Measurements from ENCODE around the gene CCDC90B. TPM values are rescaled to one million over a fixed set of nuclear protein-coding genes. Genes with fewer than 3 reads are reported as not detected.

The CCDC90B gene
- total RNA-seq, 1 experiment from 2014 or later, result 48.9 TPM

DNA sequence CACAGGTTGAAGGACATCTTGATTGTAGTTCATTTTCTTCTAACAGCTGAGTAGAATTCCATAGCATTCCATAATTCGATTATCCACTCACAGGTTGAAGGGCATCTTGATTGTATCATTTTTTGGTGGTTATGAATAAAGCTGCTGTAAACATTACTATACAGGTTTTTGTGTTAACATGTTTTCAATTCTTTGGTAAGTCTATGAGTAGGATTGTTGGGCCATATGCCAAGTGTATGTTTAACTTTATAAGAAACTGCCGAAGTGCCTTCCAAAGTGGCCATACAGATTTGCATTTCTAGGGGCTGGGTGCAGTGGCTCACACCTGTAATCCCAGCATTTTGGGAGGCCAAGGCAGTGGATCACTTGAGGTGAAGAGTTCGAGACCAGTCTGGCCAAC lies 48.1 kb downstream of the CCDC90B start:
- Mint-ChIP-seq H3K9me3 (no peaks in the 10 kb centered on the region), H3K27me3 (ENCODE audit: low read depth) (no peaks in the 10 kb centered on the region), H3K4me3 (no peak overlapping the region), H3K27ac (no peak overlapping the region), H3K4me1 (no peaks in the 10 kb centered on the region), H3K36me3 (no peaks in the 10 kb centered on the region)
- ATAC-seq, result no peak
- TF ChIP-seq CREB1 (CRISPR knock-in tag; IDR thresholded peaks at IDR 0.05) (no peak), CREM (CRISPR knock-in tag; IDR thresholded peaks at IDR 0.05) (no peak), NR2C2 (CRISPR knock-in tag; IDR thresholded peaks at IDR 0.05) (no peak)
- TF ChIP-seq, protein P1, sequence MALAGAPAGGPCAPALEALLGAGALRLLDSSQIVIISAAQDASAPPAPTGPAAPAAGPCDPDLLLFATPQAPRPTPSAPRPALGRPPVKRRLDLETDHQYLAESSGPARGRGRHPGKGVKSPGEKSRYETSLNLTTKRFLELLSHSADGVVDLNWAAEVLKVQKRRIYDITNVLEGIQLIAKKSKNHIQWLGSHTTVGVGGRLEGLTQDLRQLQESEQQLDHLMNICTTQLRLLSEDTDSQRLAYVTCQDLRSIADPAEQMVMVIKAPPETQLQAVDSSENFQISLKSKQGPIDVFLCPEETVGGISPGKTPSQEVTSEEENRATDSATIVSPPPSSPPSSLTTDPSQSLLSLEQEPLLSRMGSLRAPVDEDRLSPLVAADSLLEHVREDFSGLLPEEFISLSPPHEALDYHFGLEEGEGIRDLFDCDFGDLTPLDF (CRISPR knock-in tag; IDR thresholded peaks at IDR 0.05), result no peak
- TF ChIP-seq, protein P2, sequence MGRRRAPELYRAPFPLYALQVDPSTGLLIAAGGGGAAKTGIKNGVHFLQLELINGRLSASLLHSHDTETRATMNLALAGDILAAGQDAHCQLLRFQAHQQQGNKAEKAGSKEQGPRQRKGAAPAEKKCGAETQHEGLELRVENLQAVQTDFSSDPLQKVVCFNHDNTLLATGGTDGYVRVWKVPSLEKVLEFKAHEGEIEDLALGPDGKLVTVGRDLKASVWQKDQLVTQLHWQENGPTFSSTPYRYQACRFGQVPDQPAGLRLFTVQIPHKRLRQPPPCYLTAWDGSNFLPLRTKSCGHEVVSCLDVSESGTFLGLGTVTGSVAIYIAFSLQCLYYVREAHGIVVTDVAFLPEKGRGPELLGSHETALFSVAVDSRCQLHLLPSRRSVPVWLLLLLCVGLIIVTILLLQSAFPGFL (CRISPR knock-in tag; IDR thresholded peaks at IDR 0.05; ENCODE audit: borderline replicate concordance), result no peak
- ChIA-PET CTCF (no interaction called here), POLR2A (no interaction called here)
- no peak for DNase-seq (ENCODE audit: low spot score)

DNA sequence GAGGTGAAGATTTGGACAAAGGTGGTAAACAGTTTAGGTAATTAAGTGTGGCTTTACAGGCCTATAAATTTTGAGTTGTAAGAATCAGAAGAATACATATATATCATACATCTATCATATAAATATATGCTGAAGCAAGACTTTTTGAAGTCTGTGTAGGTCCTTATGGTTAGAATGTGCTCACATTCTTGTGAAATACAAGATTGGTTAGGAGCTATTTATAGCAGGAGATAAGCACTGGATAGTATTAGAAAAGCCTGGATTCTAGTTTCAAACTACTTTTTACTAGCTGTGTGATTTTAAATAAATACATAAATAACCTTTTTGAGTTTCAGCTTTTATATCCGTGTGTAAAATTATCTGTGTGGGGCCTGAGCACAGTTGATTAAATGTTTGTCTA lies 50.3 kb downstream of the CCDC90B start:
- DNase-seq (ENCODE audit: low spot score) (no peak), ATAC-seq (no peak)
- Mint-ChIP-seq H3K4me3 (no peak overlapping the region), H3K27ac (no peak overlapping the region), H3K9me3 (no peaks in the 10 kb centered on the region), H3K4me1 (no peaks in the 10 kb centered on the region), H3K27me3 (ENCODE audit: low read depth) (no peaks in the 10 kb centered on the region), H3K36me3 (no peaks in the 10 kb centered on the region)
- ChIA-PET CTCF (interaction anchor here (0.5 kb wide), 1 partner anchor 1264 kb away, joined by 5 read pairs; no protein-coding TSS in a partner anchor), POLR2A (no interaction called here)
- TF ChIP-seq NR2C2 (CRISPR knock-in tag; IDR thresholded peaks at IDR 0.05) (no peak), NR1H2 (CRISPR knock-in tag; IDR thresholded peaks at IDR 0.05) (no peak), CBFB (CRISPR knock-in tag; IDR thresholded peaks at IDR 0.05; ENCODE audit: low read depth) (no peak), TCF7 (CRISPR knock-in tag; IDR thresholded peaks at IDR 0.05; ENCODE audit: low read depth) (no peak), GTF2I (CRISPR knock-in tag; conservative IDR thresholded peaks at IDR 0.05) (no peak), KAT7 (CRISPR knock-in tag; IDR thresholded peaks at IDR 0.05; ENCODE audit: borderline replicate concordance) (no peak), SP1 (CRISPR knock-in tag; conservative IDR thresholded peaks at IDR 0.05) (no peak), ZNF121 (CRISPR knock-in tag; IDR thresholded peaks at IDR 0.05) (no peak), EMX1 (CRISPR knock-in tag; IDR thresholded peaks at IDR 0.05) (no peak), ATF1 (CRISPR knock-in tag; IDR thresholded peaks at IDR 0.05) (no peak), OVOL2 (CRISPR knock-in tag; IDR thresholded peaks at IDR 0.05; ENCODE audit: borderline replicate concordance) (no peak), TEAD4 (CRISPR knock-in tag; IDR thresholded peaks at IDR 0.05) (no peak)
- TF ChIP-seq, protein P3, sequence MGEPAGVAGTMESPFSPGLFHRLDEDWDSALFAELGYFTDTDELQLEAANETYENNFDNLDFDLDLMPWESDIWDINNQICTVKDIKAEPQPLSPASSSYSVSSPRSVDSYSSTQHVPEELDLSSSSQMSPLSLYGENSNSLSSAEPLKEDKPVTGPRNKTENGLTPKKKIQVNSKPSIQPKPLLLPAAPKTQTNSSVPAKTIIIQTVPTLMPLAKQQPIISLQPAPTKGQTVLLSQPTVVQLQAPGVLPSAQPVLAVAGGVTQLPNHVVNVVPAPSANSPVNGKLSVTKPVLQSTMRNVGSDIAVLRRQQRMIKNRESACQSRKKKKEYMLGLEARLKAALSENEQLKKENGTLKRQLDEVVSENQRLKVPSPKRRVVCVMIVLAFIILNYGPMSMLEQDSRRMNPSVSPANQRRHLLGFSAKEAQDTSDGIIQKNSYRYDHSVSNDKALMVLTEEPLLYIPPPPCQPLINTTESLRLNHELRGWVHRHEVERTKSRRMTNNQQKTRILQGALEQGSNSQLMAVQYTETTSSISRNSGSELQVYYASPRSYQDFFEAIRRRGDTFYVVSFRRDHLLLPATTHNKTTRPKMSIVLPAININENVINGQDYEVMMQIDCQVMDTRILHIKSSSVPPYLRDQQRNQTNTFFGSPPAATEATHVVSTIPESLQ (CRISPR knock-in tag; IDR thresholded peaks at IDR 0.05), result no peak
- TF ChIP-seq, protein P4, sequence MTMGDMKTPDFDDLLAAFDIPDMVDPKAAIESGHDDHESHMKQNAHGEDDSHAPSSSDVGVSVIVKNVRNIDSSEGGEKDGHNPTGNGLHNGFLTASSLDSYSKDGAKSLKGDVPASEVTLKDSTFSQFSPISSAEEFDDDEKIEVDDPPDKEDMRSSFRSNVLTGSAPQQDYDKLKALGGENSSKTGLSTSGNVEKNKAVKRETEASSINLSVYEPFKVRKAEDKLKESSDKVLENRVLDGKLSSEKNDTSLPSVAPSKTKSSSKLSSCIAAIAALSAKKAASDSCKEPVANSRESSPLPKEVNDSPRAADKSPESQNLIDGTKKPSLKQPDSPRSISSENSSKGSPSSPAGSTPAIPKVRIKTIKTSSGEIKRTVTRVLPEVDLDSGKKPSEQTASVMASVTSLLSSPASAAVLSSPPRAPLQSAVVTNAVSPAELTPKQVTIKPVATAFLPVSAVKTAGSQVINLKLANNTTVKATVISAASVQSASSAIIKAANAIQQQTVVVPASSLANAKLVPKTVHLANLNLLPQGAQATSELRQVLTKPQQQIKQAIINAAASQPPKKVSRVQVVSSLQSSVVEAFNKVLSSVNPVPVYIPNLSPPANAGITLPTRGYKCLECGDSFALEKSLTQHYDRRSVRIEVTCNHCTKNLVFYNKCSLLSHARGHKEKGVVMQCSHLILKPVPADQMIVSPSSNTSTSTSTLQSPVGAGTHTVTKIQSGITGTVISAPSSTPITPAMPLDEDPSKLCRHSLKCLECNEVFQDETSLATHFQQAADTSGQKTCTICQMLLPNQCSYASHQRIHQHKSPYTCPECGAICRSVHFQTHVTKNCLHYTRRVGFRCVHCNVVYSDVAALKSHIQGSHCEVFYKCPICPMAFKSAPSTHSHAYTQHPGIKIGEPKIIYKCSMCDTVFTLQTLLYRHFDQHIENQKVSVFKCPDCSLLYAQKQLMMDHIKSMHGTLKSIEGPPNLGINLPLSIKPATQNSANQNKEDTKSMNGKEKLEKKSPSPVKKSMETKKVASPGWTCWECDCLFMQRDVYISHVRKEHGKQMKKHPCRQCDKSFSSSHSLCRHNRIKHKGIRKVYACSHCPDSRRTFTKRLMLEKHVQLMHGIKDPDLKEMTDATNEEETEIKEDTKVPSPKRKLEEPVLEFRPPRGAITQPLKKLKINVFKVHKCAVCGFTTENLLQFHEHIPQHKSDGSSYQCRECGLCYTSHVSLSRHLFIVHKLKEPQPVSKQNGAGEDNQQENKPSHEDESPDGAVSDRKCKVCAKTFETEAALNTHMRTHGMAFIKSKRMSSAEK (CRISPR knock-in tag; IDR thresholded peaks at IDR 0.05; ENCODE audit: borderline replicate concordance), result no peak
- TF ChIP-seq, protein P5, sequence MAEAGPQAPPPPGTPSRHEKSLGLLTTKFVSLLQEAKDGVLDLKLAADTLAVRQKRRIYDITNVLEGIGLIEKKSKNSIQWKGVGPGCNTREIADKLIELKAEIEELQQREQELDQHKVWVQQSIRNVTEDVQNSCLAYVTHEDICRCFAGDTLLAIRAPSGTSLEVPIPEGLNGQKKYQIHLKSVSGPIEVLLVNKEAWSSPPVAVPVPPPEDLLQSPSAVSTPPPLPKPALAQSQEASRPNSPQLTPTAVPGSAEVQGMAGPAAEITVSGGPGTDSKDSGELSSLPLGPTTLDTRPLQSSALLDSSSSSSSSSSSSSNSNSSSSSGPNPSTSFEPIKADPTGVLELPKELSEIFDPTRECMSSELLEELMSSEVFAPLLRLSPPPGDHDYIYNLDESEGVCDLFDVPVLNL (CRISPR knock-in tag; IDR thresholded peaks at IDR 0.05; ENCODE audit: borderline replicate concordance, low read depth), result no peak
- TF ChIP-seq, protein P6, sequence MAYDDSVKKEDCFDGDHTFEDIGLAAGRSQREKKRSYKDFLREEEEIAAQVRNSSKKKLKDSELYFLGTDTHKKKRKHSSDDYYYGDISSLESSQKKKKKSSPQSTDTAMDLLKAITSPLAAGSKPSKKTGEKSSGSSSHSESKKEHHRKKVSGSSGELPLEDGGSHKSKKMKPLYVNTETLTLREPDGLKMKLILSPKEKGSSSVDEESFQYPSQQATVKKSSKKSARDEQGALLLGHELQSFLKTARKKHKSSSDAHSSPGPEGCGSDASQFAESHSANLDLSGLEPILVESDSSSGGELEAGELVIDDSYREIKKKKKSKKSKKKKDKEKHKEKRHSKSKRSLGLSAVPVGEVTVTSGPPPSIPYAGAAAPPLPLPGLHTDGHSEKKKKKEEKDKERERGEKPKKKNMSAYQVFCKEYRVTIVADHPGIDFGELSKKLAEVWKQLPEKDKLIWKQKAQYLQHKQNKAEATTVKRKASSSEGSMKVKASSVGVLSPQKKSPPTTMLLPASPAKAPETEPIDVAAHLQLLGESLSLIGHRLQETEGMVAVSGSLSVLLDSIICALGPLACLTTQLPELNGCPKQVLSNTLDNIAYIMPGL (CRISPR knock-in tag; IDR thresholded peaks at IDR 0.05), result no peak

Measured in WTC11 (cell line).